H9 (cell line): ENCODE data around the gene CER1. TPM values are rescaled to one million over a fixed set of nuclear protein-coding genes. Genes with fewer than 3 reads are reported as not detected.

Experiments used
- DNase-seq: peaks from one replicate; pipeline ENCODE4 v3.0.0-alpha.2; 2017
- H2AFZ ChIP-seq: one replicate; pipeline ENCODE4 v1.6.1; 2013; ENCODE audit warnings: mild to moderate bottlenecking, low read length, control low read depth, moderate library complexity
- H2AK5ac ChIP-seq: 2 replicates; pipeline ENCODE4 v1.6.1; 2013; ENCODE audit warnings: low read length, control low read depth, mixed read lengths; ENCODE audit not compliant: insufficient read length
- H2BK120ac ChIP-seq: one replicate; pipeline ENCODE4 v1.6.1; 2013; ENCODE audit warnings: low read depth, mild to moderate bottlenecking, low read length, control low read depth, inconsistent platforms; ENCODE audit not compliant: poor library complexity, severe bottlenecking
- H2BK12ac ChIP-seq: 2 replicates; pipeline ENCODE4 v1.6.1; 2013; ENCODE audit warnings: low read length, control low read depth, mixed read lengths, low read depth; ENCODE audit not compliant: insufficient read length
- H2BK15ac ChIP-seq: 2 replicates; pipeline ENCODE4 v1.6.1; 2013; ENCODE audit warnings: low read depth, low read length, control low read depth
- H2BK20ac ChIP-seq: one replicate; pipeline ENCODE4 v1.6.1; 2013; ENCODE audit warnings: low read depth, mild to moderate bottlenecking, low read length, control low read depth, inconsistent platforms; ENCODE audit not compliant: poor library complexity, severe bottlenecking
- H2BK5ac ChIP-seq: 2 replicates; pipeline ENCODE4 v1.6.1; 2013; ENCODE audit warnings: low read length, control low read depth, mixed read lengths; ENCODE audit not compliant: insufficient read length
- H3K14ac ChIP-seq: 2 replicates; pipeline ENCODE4 v1.6.1; 2013; ENCODE audit warnings: low read length, control low read depth; ENCODE audit not compliant: insufficient read depth
- H3K18ac ChIP-seq: 2 replicates; pipeline ENCODE4 v1.6.1; 2013; ENCODE audit warnings: low read depth, mild to moderate bottlenecking, mixed read lengths, low read length, control low read depth; ENCODE audit not compliant: insufficient read length
- H3K23ac ChIP-seq: 2 replicates; pipeline ENCODE4 v1.6.1; 2013; ENCODE audit warnings: low read length, control low read depth, mixed read lengths, low read depth; ENCODE audit not compliant: insufficient read length
- H3K23me2 ChIP-seq: 2 replicates; pipeline ENCODE4 v1.6.1; 2013; ENCODE audit warnings: low read depth, mild to moderate bottlenecking, mixed read lengths, low read length, control low read depth; ENCODE audit not compliant: insufficient read length, poor library complexity, severe bottlenecking
- H3K27ac ChIP-seq: 2 replicates; pipeline ENCODE4 v1.5.1; 2013; ENCODE audit warnings: low read length, control low read depth, mixed read lengths, low read depth; ENCODE audit not compliant: insufficient read length
- H3K27me3 ChIP-seq: 2 replicates; pipeline ENCODE4 v1.6.1; 2013; ENCODE audit warnings: low read length, control low read depth, inconsistent platforms; ENCODE audit not compliant: insufficient read depth
- H3K4ac ChIP-seq: 2 replicates; pipeline ENCODE4 v1.6.1; 2013; ENCODE audit warnings: low read depth, mild to moderate bottlenecking, control low read depth, inconsistent platforms, low read length, moderate library complexity
- H3K4me1 ChIP-seq: 2 replicates; pipeline ENCODE4 v1.6.1; 2013; ENCODE audit warnings: low read length, control low read depth, inconsistent platforms; ENCODE audit not compliant: insufficient read depth
- H3K4me2 ChIP-seq: 2 replicates; pipeline ENCODE4 v1.6.1; 2013; ENCODE audit warnings: low read length, control low read depth, mixed read lengths; ENCODE audit not compliant: insufficient read length, insufficient read depth
- H3K56ac ChIP-seq: 2 replicates; pipeline ENCODE4 v1.6.1; 2013; ENCODE audit warnings: low read depth, mild to moderate bottlenecking, mixed read lengths, low read length, control low read depth; ENCODE audit not compliant: insufficient read length
- H3K79me1 ChIP-seq: 2 replicates; pipeline ENCODE4 v1.6.1; 2013; ENCODE audit warnings: low read depth, mild to moderate bottlenecking, moderate library complexity, low read length, control low read depth, inconsistent platforms; ENCODE audit not compliant: insufficient read depth, poor library complexity, severe bottlenecking
- H3K79me2 ChIP-seq: 2 replicates; pipeline ENCODE4 v1.6.1; 2013; ENCODE audit warnings: low read length, control low read depth, inconsistent platforms; ENCODE audit not compliant: insufficient read depth
- H3K9ac ChIP-seq: 2 replicates; pipeline ENCODE4 v1.6.1; 2013; ENCODE audit warnings: low read length, control low read depth, mixed read lengths; ENCODE audit not compliant: insufficient read length; ENCODE audit errors: extremely low read depth
- H3K9me3 ChIP-seq: one replicate; pipeline ENCODE4 v1.6.1; 2013; ENCODE audit warnings: low read depth, low read length, inconsistent platforms; ENCODE audit not compliant: control insufficient read depth
- H3T11ph ChIP-seq: one replicate; pipeline ENCODE4 v1.6.1; 2013; ENCODE audit warnings: mild to moderate bottlenecking, low read length, control low read depth, inconsistent platforms
- H4K20me1 ChIP-seq: one replicate; pipeline ENCODE4 v1.6.1; 2013; ENCODE audit not compliant: control insufficient read depth, insufficient read length, insufficient read depth
- H4K5ac ChIP-seq: 2 replicates; pipeline ENCODE4 v1.6.1; 2013; ENCODE audit warnings: low read depth, mild to moderate bottlenecking, mixed read lengths, low read length, control low read depth; ENCODE audit not compliant: insufficient read length
- H4K8ac ChIP-seq: replicated peaks from 2 replicates; pipeline ENCODE4 v1.6.1; 2013; ENCODE audit warnings: low read length, control low read depth, mixed read lengths, low read depth; ENCODE audit not compliant: insufficient read length
- H4K91ac ChIP-seq: 2 replicates; pipeline ENCODE4 v1.6.1; 2013; ENCODE audit warnings: low read depth, mild to moderate bottlenecking, moderate library complexity, mixed read lengths, low read length, control low read depth; ENCODE audit not compliant: insufficient read length
- H3K27ac Mint-ChIP-seq, 3 experiments: 2 replicates in 2 of 3; 3 replicates in 1 of 3; pipeline ENCODE4 v1.8.0; 2020 to 2021; ENCODE audit warnings: mixed read lengths in 3 of 3, mild to moderate bottlenecking in 1 of 3, moderate library complexity in 1 of 3
- H3K27me3 Mint-ChIP-seq: 2 replicates; pipeline ENCODE4 v1.8.0; 2021; ENCODE audit warnings: low read depth, mild to moderate bottlenecking, moderate library complexity, mixed read lengths
- H3K36me3 Mint-ChIP-seq, 3 experiments: 2 replicates in 2 of 3; 3 replicates in 1 of 3; pipeline ENCODE4 v1.8.0; 2020 to 2021; ENCODE audit warnings: low read depth in 3 of 3, mixed read lengths in 3 of 3; ENCODE audit not compliant: insufficient read depth in 1 of 3
- H3K4me1 Mint-ChIP-seq, 2 experiments: 2 replicates each; pipeline ENCODE4 v1.8.0; 2020; ENCODE audit warnings: mixed read lengths in 2 of 2
- H3K4me3 Mint-ChIP-seq, 2 experiments: 2 replicates in 1 of 2; 3 replicates in 1 of 2; pipeline ENCODE4 v1.8.0; 2020 to 2021; ENCODE audit warnings: mild to moderate bottlenecking in 2 of 2, mixed read lengths in 2 of 2, moderate library complexity in 1 of 2
- H3K9me3 Mint-ChIP-seq, 2 experiments: 2 replicates in 1 of 2; 3 replicates in 1 of 2; pipeline ENCODE4 v1.8.0; 2020; ENCODE audit warnings: mild to moderate bottlenecking in 2 of 2, mixed read lengths in 2 of 2, moderate library complexity in 1 of 2
- CTCF ChIP-seq: fragments of 200-600 bp; sonication (generic); conservative IDR thresholded peaks from 3 replicates; pipeline ENCODE4 v1.8.0; 2021; ENCODE audit warnings: antibody characterized with exemption, mild to moderate bottlenecking
- WGBS: extraction: QIAGEN DNeasy Blood & Tissue Kit; methylation state at CpG from one replicate; pipeline ENCODE4 v1.1.7; 2013; ENCODE audit warnings: missing lambda C conversion rate, low lambda C conversion rate, mixed read lengths; ENCODE audit not compliant: insufficient read length; ENCODE audit errors: extremely low coverage; 5-methylcytosine and 5-hydroxymethylcytosine counted together
- total RNA-seq: library from RNA; stranded (reverse); gene quantifications from 2 replicates; pipeline ENCODE4 v1.2.1, GENCODE V29; 2021

The CER1 gene
- total RNA-seq, 1 experiment from 2014 or later = 22.3 TPM

- no peaks in the 10 kb centered on the region; a peak in 1 of 7 replicates for H3K36me3 Mint-ChIP-seq
- no peaks in the 10 kb centered on the region for H3K9me3 Mint-ChIP-seq
- Histone ChIP-seq H3K27me3 (no peaks in the 10 kb centered on the region), H3K4me2 (no peak overlapping the region), H3K79me2 (no peaks in the 10 kb centered on the region), H2BK15ac (no peak overlapping the region), H3T11ph (no peak overlapping the region), H2BK20ac (no peak overlapping the region), H3K23ac (no peak overlapping the region), H2BK12ac (no peak overlapping the region), H2BK120ac (no peak overlapping the region), H3K56ac (no peak overlapping the region), H4K8ac (no peak overlapping the region), H3K4me1 (no peaks in the 10 kb centered on the region; the same call in 1 of the 2 replicates), H3K4ac (no peak overlapping the region), H3K27ac (no peak overlapping the region), H2AFZ (no peak overlapping the region), H3K14ac (no peak overlapping the region), H4K5ac (no peak overlapping the region), H3K23me2 (no peaks in the 10 kb centered on the region), H3K9me3 (no peaks in the 10 kb centered on the region), H2BK5ac (no peak overlapping the region), H3K79me1 (no peaks in the 10 kb centered on the region), H3K18ac (no peak overlapping the region), H2AK5ac (no peak overlapping the region), H4K91ac (no peak overlapping the region), H3K9ac (no peak overlapping the region), H4K20me1 (no peaks in the 10 kb centered on the region)
- no CpG with 5 or more reads among the region's 1 CpG for WGBS
- no peak for TF ChIP-seq CTCF
- no peaks in the 10 kb centered on the region for H3K27me3 Mint-ChIP-seq
- no peak overlapping the region for H3K27ac Mint-ChIP-seq
- H3K4me1 Mint-ChIP-seq = peaks cover 20 to 22% of the 10 kb centered on the region in 2 experiments
- no peak for DNase-seq
- no peak overlapping the region for H3K4me3 Mint-ChIP-seq
Observed at GRCh38 chr9:14752871-14753270, 30.3 kb upstream of the CER1 start.
